Caco-2 (cell line): ENCODE results near the gene SAMD11. TPM values are rescaled to one million over a fixed set of nuclear protein-coding genes. Genes with fewer than 3 reads are reported as not detected.

Source experiments
- BruUV-seq: library from RNA; stranded (reverse); fragments of 400-500 nt; replicated peaks from 2 replicates; lab custom pipeline; 2021; lab: Mats Ljungman, UMichigan
- CTCF ChIA-PET: fragments of 300-600 bp; sonication (Branson Sonifier 250); formaldehyde crosslinking; loops from one replicate; lab custom pipeline; 2022; ENCODE audit warnings: antibody characterized with exemption; lab: Charles Lee
- POLR2A ChIA-PET: fragments of 300-600 bp; sonication (Branson Sonifier 250); formaldehyde crosslinking; loops from one replicate; lab custom pipeline; 2022; ENCODE audit warnings: antibody characterized with exemption; lab: Charles Lee
- DNase-seq, 2 experiments: peaks; one replicate each; pipeline versions ENCODE4 v3.0.0 to v3.0.0-alpha.2; 2020 to 2022
- H3K27me3 ChIP-seq: replicated peaks from 2 replicates; pipeline ENCODE4 v1.6.0; 2011; ENCODE audit warnings: low read length; ENCODE audit not compliant: control insufficient read depth, insufficient read depth
- H3K36me3 ChIP-seq: 2 replicates; pipeline ENCODE4 v1.5.1; 2011; ENCODE audit warnings: low read length; ENCODE audit not compliant: control insufficient read depth, insufficient read depth
- H3K4me1 ChIP-seq: fragments of 250-450 bp; sonication (Bioruptor Pico); 2 replicates; pipeline ENCODE4 v1.5.1; 2020; ENCODE audit warnings: mild to moderate bottlenecking
- H3K4me3 ChIP-seq: 2 replicates; pipeline ENCODE4 v1.5.1; 2011; ENCODE audit warnings: low read depth, mild to moderate bottlenecking, control low read depth, low read length
- H3K9me3 ChIP-seq: fragments of 250-450 bp; sonication (Bioruptor Pico); 2 replicates; pipeline ENCODE4 v1.5.1; 2020; ENCODE audit warnings: mild to moderate bottlenecking, moderate library complexity
- H3K27ac Mint-ChIP-seq: one replicate; pipeline ENCODE4 v1.8.0; 2022; ENCODE audit warnings: mixed read lengths; ENCODE audit not compliant: unreplicated experiment
- H3K27me3 Mint-ChIP-seq: one replicate; pipeline ENCODE4 v1.8.0; 2022; ENCODE audit warnings: mixed read lengths; ENCODE audit not compliant: insufficient read depth, unreplicated experiment
- H3K36me3 Mint-ChIP-seq: one replicate; pipeline ENCODE4 v1.8.0; 2022; ENCODE audit warnings: mild to moderate bottlenecking, mixed read lengths; ENCODE audit not compliant: insufficient read depth, unreplicated experiment
- H3K4me1 Mint-ChIP-seq: one replicate; pipeline ENCODE4 v1.8.0; 2022; ENCODE audit warnings: low read depth, mixed read lengths; ENCODE audit not compliant: unreplicated experiment
- H3K4me3 Mint-ChIP-seq: one replicate; pipeline ENCODE4 v1.8.0; 2022; ENCODE audit warnings: mild to moderate bottlenecking, moderate library complexity, mixed read lengths; ENCODE audit not compliant: unreplicated experiment
- H3K9me3 Mint-ChIP-seq: one replicate; pipeline ENCODE4 v1.8.0; 2022; ENCODE audit warnings: mixed read lengths; ENCODE audit not compliant: unreplicated experiment
- intact Hi-C: fragments of 100-400 bp; cut with micrococcal nuclease; formaldehyde crosslinking; loops from one replicate; pipeline ENCODE4 v1.10.0; 2022; ENCODE audit not compliant: unreplicated experiment
- total RNA-seq: library from RNA; stranded (reverse); gene quantifications from 2 replicates; pipeline ENCODE4 v1.2.3, GENCODE V29; 2022
- TF ChIP-seq, protein P1 (sequence below), 2 experiments: fragments of 200-600 bp in 1 of 2; IDR thresholded peaks; 1 replicate in 1 of 2; 2 replicates in 1 of 2; pipeline versions ENCODE4 v1.5.1 to v1.8.0; 2011 to 2022; ENCODE audit warnings: antibody characterized with exemption in 1 of 2, control low read depth in 1 of 2, inconsistent platforms in 1 of 2, low read depth in 1 of 2, low read length in 1 of 2, mild to moderate bottlenecking in 1 of 2, moderate library complexity in 1 of 2; ENCODE audit not compliant: insufficient read depth in 1 of 2, severe bottlenecking in 1 of 2, unreplicated experiment in 1 of 2

The SAMD11 gene
- total RNA-seq, 1 experiment from 2014 or later, result 0.54 TPM

GRCh38 chr1:952201-952600, 28.5 kb downstream of the SAMD11 start:
- ChIA-PET POLR2A (no interaction called here), CTCF (no interaction called here)
- no peak overlapping the region for H3K27ac Mint-ChIP-seq
- H3K4me1 ChIP-seq, result no peaks in the 10 kb centered on the region
- H3K36me3 Mint-ChIP-seq, result peaks cover 47% of the 10 kb centered on the region
- no peaks in the 10 kb centered on the region for H3K27me3 Mint-ChIP-seq
- H3K9me3 Mint-ChIP-seq, result no peaks in the 10 kb centered on the region
- no peaks in the 10 kb centered on the region for H3K9me3 ChIP-seq
- no peak for DNase-seq
- H3K4me3 ChIP-seq, result no peak overlapping the region
- BruUV-seq, result no TSS peak
- H3K27me3 ChIP-seq, result no peaks in the 10 kb centered on the region
- intact Hi-C loops, result no loop called here
- TF ChIP-seq, protein P1, sequence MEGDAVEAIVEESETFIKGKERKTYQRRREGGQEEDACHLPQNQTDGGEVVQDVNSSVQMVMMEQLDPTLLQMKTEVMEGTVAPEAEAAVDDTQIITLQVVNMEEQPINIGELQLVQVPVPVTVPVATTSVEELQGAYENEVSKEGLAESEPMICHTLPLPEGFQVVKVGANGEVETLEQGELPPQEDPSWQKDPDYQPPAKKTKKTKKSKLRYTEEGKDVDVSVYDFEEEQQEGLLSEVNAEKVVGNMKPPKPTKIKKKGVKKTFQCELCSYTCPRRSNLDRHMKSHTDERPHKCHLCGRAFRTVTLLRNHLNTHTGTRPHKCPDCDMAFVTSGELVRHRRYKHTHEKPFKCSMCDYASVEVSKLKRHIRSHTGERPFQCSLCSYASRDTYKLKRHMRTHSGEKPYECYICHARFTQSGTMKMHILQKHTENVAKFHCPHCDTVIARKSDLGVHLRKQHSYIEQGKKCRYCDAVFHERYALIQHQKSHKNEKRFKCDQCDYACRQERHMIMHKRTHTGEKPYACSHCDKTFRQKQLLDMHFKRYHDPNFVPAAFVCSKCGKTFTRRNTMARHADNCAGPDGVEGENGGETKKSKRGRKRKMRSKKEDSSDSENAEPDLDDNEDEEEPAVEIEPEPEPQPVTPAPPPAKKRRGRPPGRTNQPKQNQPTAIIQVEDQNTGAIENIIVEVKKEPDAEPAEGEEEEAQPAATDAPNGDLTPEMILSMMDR (IDR thresholded peaks at IDR 0.05; ENCODE audit: insufficient read depth in 1 of 2, low read depth in 1 of 2, low read length in 1 of 2, severe bottlenecking in 1 of 2, unreplicated experiment in 1 of 2), result no peak
- no peaks in the 10 kb centered on the region; the same call in none of the 2 replicates for H3K36me3 ChIP-seq
- H3K4me3 Mint-ChIP-seq, result no peak overlapping the region
- H3K4me1 Mint-ChIP-seq, result no peaks in the 10 kb centered on the region

DNA sequence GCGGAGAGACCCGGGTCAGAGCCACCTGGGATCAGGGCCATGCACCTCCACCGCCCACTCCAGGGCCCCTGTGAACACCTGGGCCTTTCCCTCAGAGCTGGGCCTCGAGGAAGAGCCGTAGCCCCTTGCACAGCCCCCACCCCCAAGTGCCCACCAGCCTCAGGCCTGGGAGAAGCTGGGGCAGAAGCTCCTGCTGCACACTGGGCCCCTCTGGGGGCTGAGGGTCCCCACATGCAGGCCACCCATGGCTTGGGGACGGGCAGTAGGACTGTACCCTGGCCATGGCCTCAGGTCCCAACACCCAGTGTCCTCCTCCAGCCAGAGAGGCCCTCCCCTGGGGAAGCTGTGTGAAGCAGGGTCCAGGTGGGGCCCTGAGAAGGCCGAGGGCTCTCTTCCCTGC, 28.9 kb downstream of the SAMD11 start:
- H3K36me3 ChIP-seq, result no peaks in the 10 kb centered on the region; the same call in 1 of the 2 replicates
- no peaks in the 10 kb centered on the region for H3K9me3 ChIP-seq
- Mint-ChIP-seq H3K27ac (no peak overlapping the region), H3K4me3 (no peak overlapping the region), H3K27me3 (no peaks in the 10 kb centered on the region), H3K36me3 (peaks cover 51% of the 10 kb centered on the region), H3K4me1 (peaks cover 4% of the 10 kb centered on the region), H3K9me3 (no peaks in the 10 kb centered on the region)
- no peak overlapping the region for H3K4me3 ChIP-seq
- POLR2A ChIA-PET, result no interaction called here
- CTCF ChIA-PET, result no interaction called here
- DNase-seq, result no peak
- no TSS peak for BruUV-seq
- H3K27me3 ChIP-seq, result no peaks in the 10 kb centered on the region
- H3K4me1 ChIP-seq, result no peaks in the 10 kb centered on the region
- intact Hi-C loops, result no loop called here
- TF ChIP-seq, protein P1 (IDR thresholded peaks at IDR 0.05; ENCODE audit: insufficient read depth in 1 of 2, low read depth in 1 of 2, low read length in 1 of 2, severe bottlenecking in 1 of 2, unreplicated experiment in 1 of 2), result no peak

DNA sequence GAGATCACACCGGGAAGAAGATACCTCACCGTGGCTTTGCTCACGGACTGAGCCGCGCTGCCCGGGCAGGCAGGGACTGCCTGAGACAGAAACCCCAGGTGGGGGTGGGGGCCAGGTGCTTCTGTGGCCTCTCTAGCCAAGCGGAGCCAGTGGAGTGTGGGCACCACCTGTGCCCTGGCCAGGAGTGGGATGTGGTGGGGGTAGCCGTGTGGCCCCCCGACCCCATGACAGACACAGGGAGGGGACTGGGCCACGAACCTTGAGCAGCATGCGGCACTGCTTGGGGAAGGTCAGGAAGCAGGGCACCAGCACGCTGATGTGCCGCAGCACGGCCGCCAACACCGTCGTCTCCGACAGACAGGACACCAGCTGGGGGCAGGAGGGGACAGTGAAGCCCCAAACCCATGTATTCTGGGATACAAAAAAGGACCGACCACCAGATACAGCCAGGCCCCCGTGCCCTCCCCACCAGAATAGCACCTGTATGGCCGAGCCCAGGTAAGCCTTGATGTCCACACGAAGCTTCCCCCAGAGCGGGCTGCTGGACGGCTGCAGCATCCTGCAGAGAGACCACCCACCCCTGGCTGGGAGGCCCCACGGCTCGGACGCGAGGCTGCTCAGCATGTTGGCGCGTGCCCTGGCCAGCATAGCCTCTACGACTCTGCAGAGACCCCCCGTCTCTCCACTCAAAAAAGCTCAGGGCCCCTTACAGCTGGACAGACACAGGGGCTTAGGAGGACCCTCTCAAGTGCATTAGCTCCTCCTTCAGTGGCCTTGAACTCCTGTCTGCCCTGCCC, 30.0 kb downstream of the SAMD11 start:
- no peaks in the 10 kb centered on the region for H3K27me3 Mint-ChIP-seq
- H3K36me3 Mint-ChIP-seq, result peaks cover 61% of the 10 kb centered on the region
- H3K4me1 ChIP-seq, result no peaks in the 10 kb centered on the region
- H3K9me3 Mint-ChIP-seq, result no peaks in the 10 kb centered on the region
- intact Hi-C loops, result no loop called here
- H3K4me1 Mint-ChIP-seq, result peaks cover 15% of the 10 kb centered on the region
- CTCF ChIA-PET, result interaction anchor here (0.6 kb wide), 2 partner anchors 10 to 320 kb away, joined by 6 to 7 read pairs; partner anchors contain the start of gene UBE2J2
- no peaks in the 10 kb centered on the region for H3K27me3 ChIP-seq
- H3K27ac Mint-ChIP-seq, result no peak overlapping the region
- H3K4me3 Mint-ChIP-seq, result no peak overlapping the region
- H3K4me3 ChIP-seq, result no peak overlapping the region
- TF ChIP-seq, protein P1 (IDR thresholded peaks at IDR 0.05; ENCODE audit: insufficient read depth in 1 of 2, low read depth in 1 of 2, low read length in 1 of 2, severe bottlenecking in 1 of 2, unreplicated experiment in 1 of 2), result no peak
- BruUV-seq, result no TSS peak
- H3K9me3 ChIP-seq, result no peaks in the 10 kb centered on the region
- DNase-seq, result no peak
- H3K36me3 ChIP-seq, result no peaks in the 10 kb centered on the region; the same call in 1 of the 2 replicates
- POLR2A ChIA-PET, result no interaction called here
